K562 (cell line): Measurements from ENCODE around the gene LONRF2. TPM values are rescaled to one million over a fixed set of nuclear protein-coding genes. Genes with fewer than 3 reads are reported as not detected.
A peak's percentile ranks its signal among the peaks of the same experiment; 100 is the strongest.

Source experiments
- ATF3 ChIP-seq, 2 experiments: fragments of 450-650 bp in 1 of 2; sonication (generic) in 1 of 2; formaldehyde crosslinking in 1 of 2; IDR thresholded peaks in 1 of 2; conservative IDR thresholded peaks in 1 of 2; 2 replicates each; pipeline versions ENCODE4 v1.6.1 to v1.8.1; 2016 to 2023; ENCODE audit warnings: mild to moderate bottlenecking in 2 of 2, moderate library complexity in 2 of 2, inconsistent platforms in 1 of 2, missing genetic modification reagents in 1 of 2
- BDP1 ChIP-seq: IDR thresholded peaks from 3 replicates; pipeline ENCODE4 v1.6.1; 2011; ENCODE audit not compliant: insufficient read length, insufficient read depth
- FOSL1 ChIP-seq: fragments of 200-800 bp; sonication (Bioruptor generic); conservative IDR thresholded peaks from 2 replicates; pipeline ENCODE4 v1.6.1; 2016; ENCODE audit warnings: missing genetic modification characterization, missing compliant biosample characterization
- GTF2A2 ChIP-seq: IDR thresholded peaks from 2 replicates; pipeline ENCODE4 v1.6.1; 2016; ENCODE audit warnings: mild to moderate bottlenecking, missing genetic modification characterization, missing compliant biosample characterization
- KAT2B ChIP-seq: IDR thresholded peaks from one replicate; pipeline ENCODE4 v1.6.1; 2012; ENCODE audit warnings: low read depth, mild to moderate bottlenecking, control low read depth, inconsistent platforms, low read length, moderate library complexity
- PHTF2 ChIP-seq: fragments of 250-450 bp; sonication (Bioruptor Pico); IDR thresholded peaks from 2 replicates; pipeline ENCODE4 v1.5.0; 2021; ENCODE audit warnings: mild to moderate bottlenecking
- RAD51 ChIP-seq: fragments of 450-650 bp; IDR thresholded peaks from 2 replicates; pipeline ENCODE4 v1.7.1; 2016; ENCODE audit warnings: low read depth, mild to moderate bottlenecking, borderline replicate concordance
- RBBP5 ChIP-seq: fragments of 200-600 bp; sonication (generic); IDR thresholded peaks from 2 replicates; pipeline ENCODE4 v1.6.1; 2012; ENCODE audit warnings: borderline replicate concordance, mild to moderate bottlenecking, low read length, control low read depth, inconsistent platforms; ENCODE audit not compliant: insufficient read depth, poor library complexity, severe bottlenecking
- STAG1 ChIP-seq: sonication (generic); formaldehyde crosslinking; IDR thresholded peaks from 2 replicates; pipeline ENCODE4 v1.5.0; 2020; ENCODE audit warnings: missing genetic modification reagents, borderline replicate concordance
- TARDBP ChIP-seq: fragments of 450-650 bp; IDR thresholded peaks from 2 replicates; pipeline ENCODE4 v1.6.1; 2016
- TOE1 ChIP-seq, 2 experiments: fragments of 450-650 bp in 1 of 2; sonication (generic) in 1 of 2; formaldehyde crosslinking in 1 of 2; IDR thresholded peaks; 2 replicates each; pipeline versions ENCODE4 v1.7.1 to v1.8.0; 2016 to 2022; ENCODE audit warnings: borderline replicate concordance in 2 of 2, mild to moderate bottlenecking in 2 of 2, antibody characterized with exemption in 1 of 2, inconsistent platforms in 1 of 2, low read depth in 1 of 2, missing genetic modification reagents in 1 of 2, moderate library complexity in 1 of 2
- YBX1 ChIP-seq: fragments of 450-650 bp; IDR thresholded peaks from 2 replicates; pipeline ENCODE4 v1.7.1; 2016; ENCODE audit warnings: mild to moderate bottlenecking
- YY1 ChIP-seq, 3 experiments: IDR thresholded peaks; 2 replicates each; pipeline ENCODE4 v1.6.1; 2011; ENCODE audit warnings: low read length in 2 of 3, mild to moderate bottlenecking in 2 of 3, moderate library complexity in 2 of 3, borderline replicate concordance in 1 of 3, control low read depth in 1 of 3, low read depth in 1 of 3; ENCODE audit not compliant: insufficient read depth in 3 of 3, insufficient replicate concordance in 2 of 3, control insufficient read depth in 1 of 3, insufficient read length in 1 of 3; ENCODE audit errors: extremely low read depth in 1 of 3
- ZFP1 ChIP-seq: fragments of 450-650 bp; formaldehyde crosslinking; IDR thresholded peaks from 2 replicates; pipeline ENCODE4 v1.4.0; 2020; ENCODE audit warnings: mild to moderate bottlenecking, mixed read lengths
- ZNF121 ChIP-seq: sonication (generic); formaldehyde crosslinking; conservative IDR thresholded peaks from 2 replicates; pipeline ENCODE4 v1.8.0; 2022; ENCODE audit warnings: missing genetic modification reagents
- ZNF316 ChIP-seq: fragments of 450-650 bp; IDR thresholded peaks from 2 replicates; pipeline ENCODE4 v1.6.1; 2016
- ZNF395 ChIP-seq: fragments of 200-800 bp; sonication (Bioruptor generic); IDR thresholded peaks from 2 replicates; pipeline ENCODE4 v1.6.1; 2017; ENCODE audit warnings: missing genetic modification characterization, missing compliant biosample characterization
- ZNF79 ChIP-seq: fragments of 250-450 bp; sonication (Bioruptor Pico); IDR thresholded peaks from 2 replicates; pipeline ENCODE4 v1.4.0; 2020; ENCODE audit warnings: low read depth, mild to moderate bottlenecking, moderate library complexity
- polyA plus RNA-seq, 8 experiments: library from polyadenylated mRNA; depleted of rRNA in 4 of 8; stranded (reverse) in 5 of 8; unstranded in 3 of 8; fragments of >200 nt; fragmentation: Nextera tagmentation in 2 of 8; fragmentation: Illumina TruSeq in 1 of 8; extraction: Ambion mirVana in 2 of 8; extraction: Trizol in 1 of 8; gene quantifications; 2 replicates each; pipeline versions ENCODE4 v1.2.1 to v1.2.3, GENCODE V29; 2011 to 2014; ENCODE audit warnings: inconsistent platforms in 1 of 8, missing spikeins in 1 of 8
- total RNA-seq, 7 experiments: library from RNA; depleted of rRNA in 6 of 7; stranded (reverse); fragments of >200 nt in 6 of 7; fragmentation: Illumina TruSeq in 2 of 7; extraction: Trizol in 2 of 7; gene quantifications; 2 replicates each; pipeline versions ENCODE4 v1.2.1 to v1.2.3, GENCODE V29; 2011 to 2021; ENCODE audit warnings: low replicate concordance in 1 of 7
- TF ChIP-seq, protein P1 (sequence below): fragments of 250-450 bp; sonication (Bioruptor Pico); IDR thresholded peaks from 2 replicates; pipeline ENCODE4 v1.5.0; 2021; ENCODE audit warnings: mild to moderate bottlenecking, borderline replicate concordance
- TF ChIP-seq, protein P2 (sequence below): fragments of 450-650 bp; IDR thresholded peaks from 2 replicates; pipeline ENCODE4 v1.6.1; 2017; ENCODE audit warnings: mild to moderate bottlenecking, moderate library complexity

Gene LONRF2
- total and polyA plus RNA-seq, 9 of the 15 experiments (the other 6 are each of a cell fraction or from before 2014, with no cell fraction given), result 0.35 to 5.0 (median 2.7) TPM

DNA sequence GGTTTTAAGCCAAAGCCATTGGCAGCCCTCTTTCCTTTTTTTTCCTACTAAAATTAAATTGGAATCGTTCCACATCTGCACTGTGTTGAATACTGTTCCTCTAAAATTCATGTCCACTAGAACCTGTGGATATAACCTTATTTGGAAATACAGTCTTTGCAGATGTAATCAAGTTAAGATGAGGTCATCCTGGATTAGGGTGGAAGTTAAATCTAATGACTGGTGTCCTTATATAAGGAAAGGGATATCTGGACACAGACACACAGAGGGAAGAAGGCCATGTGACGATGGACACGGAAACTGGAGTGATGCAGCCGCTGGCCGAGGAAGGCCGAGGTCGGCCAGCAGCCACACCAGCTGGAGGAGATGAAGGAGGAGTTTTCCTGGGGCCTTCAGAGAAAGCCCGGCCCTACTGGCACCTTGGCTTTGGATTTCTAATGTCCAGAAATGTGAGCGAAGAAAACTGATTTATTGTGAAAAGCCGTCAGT lies 49.4 kb downstream of the LONRF2 start (continued):
- TF ChIP-seq PHTF2 (CRISPR knock-in tag) (no peak), TARDBP (no peak), YBX1 (no peak), ZNF395 (CRISPR knock-in tag) (peak; percentile 48; the same call in 1 of the 2 replicates), YY1 (IDR thresholded peaks at IDR 0.05; ENCODE audit: borderline replicate concordance in 1 of 3, control insufficient read depth in 1 of 3, extremely low read depth in 1 of 3, insufficient read depth in 3 of 3, insufficient read length in 1 of 3, insufficient replicate concordance in 2 of 3, low read depth in 1 of 3, low read length in 2 of 3) (no peak), RBBP5 (no peak), ZNF316 (no peak), FOSL1 (0 out of 2 replicates have a peak, but pooled peaks have one; percentile 21), STAG1 (CRISPR knock-in tag) (no peak), ZNF121 (CRISPR knock-in tag) (no peak), ZFP1 (no peak), BDP1 (no peak), ZNF79 (CRISPR knock-in tag) (no peak), GTF2A2 (tag) (no peak), RAD51 (no peak), ATF3 (IDR thresholded peaks at IDR 0.05) (peak; percentile 74), ATF3 (CRISPR knock-in tag; conservative IDR thresholded peaks at IDR 0.05) (no peak), KAT2B (no peak), TOE1 (IDR thresholded peaks at IDR 0.05; ENCODE audit: borderline replicate concordance) (no peak), TOE1 (CRISPR knock-in tag; IDR thresholded peaks at IDR 0.05; ENCODE audit: borderline replicate concordance, low read depth) (no peak)
- TF ChIP-seq, protein P1, sequence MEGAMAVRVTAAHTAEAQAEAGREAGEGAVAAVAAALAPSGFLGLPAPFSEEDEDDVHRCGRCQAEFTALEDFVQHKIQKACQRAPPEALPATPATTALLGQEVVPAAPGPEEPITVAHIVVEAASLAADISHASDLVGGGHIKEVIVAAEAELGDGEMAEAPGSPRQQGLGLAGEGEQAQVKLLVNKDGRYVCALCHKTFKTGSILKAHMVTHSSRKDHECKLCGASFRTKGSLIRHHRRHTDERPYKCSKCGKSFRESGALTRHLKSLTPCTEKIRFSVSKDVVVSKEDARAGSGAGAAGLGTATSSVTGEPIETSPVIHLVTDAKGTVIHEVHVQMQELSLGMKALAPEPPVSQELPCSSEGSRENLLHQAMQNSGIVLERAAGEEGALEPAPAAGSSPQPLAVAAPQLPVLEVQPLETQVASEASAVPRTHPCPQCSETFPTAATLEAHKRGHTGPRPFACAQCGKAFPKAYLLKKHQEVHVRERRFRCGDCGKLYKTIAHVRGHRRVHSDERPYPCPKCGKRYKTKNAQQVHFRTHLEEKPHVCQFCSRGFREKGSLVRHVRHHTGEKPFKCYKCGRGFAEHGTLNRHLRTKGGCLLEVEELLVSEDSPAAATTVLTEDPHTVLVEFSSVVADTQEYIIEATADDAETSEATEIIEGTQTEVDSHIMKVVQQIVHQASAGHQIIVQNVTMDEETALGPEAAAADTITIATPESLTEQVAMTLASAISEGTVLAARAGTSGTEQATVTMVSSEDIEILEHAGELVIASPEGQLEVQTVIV (CRISPR knock-in tag), result no peak
- TF ChIP-seq, protein P2, sequence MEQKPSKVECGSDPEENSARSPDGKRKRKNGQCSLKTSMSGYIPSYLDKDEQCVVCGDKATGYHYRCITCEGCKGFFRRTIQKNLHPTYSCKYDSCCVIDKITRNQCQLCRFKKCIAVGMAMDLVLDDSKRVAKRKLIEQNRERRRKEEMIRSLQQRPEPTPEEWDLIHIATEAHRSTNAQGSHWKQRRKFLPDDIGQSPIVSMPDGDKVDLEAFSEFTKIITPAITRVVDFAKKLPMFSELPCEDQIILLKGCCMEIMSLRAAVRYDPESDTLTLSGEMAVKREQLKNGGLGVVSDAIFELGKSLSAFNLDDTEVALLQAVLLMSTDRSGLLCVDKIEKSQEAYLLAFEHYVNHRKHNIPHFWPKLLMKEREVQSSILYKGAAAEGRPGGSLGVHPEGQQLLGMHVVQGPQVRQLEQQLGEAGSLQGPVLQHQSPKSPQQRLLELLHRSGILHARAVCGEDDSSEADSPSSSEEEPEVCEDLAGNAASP, result no peak
